Measurements from ENCODE around the gene ERCC6L2. TPM values are rescaled to one million over a fixed set of nuclear protein-coding genes. Genes with fewer than 3 reads are reported as not detected.

Gene ERCC6L2
- total and polyA plus RNA-seq, 9 of the 15 experiments (the other 6 are each of a cell fraction or from before 2014, with no cell fraction given): 7.8 to 42.8 (median 23.6) TPM

DNA sequence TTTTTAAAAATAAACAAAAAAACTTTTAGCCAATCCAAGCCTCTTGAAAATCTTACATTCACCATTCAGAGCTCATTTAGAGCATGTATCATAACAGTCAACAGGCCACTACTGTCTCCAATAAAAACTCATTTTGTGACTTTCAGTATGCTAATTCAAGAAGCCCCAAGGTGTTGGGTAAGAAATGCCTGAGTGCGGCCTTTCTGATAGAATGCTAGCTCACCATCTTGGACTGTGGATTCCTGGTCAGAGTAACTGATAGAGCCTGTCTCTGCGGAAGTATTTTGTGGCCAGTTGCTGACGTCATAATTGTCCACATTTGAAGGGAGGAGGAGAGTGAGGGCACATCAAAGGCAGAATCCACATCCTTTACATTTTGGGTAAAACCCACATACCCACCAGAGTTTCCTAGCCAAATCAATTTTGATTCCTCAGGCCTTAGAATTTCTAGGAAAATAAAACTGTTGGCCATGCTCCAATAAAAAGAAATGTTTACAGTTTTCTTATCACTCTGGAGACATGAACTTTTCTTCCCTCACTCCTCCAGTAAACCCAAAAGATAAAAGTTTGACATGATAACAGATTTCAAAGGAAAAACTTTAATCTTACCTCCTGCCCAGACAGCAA is 41.1 kb upstream of the ERCC6L2 start:
- H3K9me3 ChIP-seq (replicated peaks; ENCODE audit: control insufficient read depth, insufficient read depth, low read depth, low read length): no peaks in the 10 kb centered on the region
- intact Hi-C loops (cut with micrococcal nuclease): no loop called here
- no peak overlapping the region for H3K9ac ChIP-seq (ENCODE audit: insufficient read depth in 1 of 2, low read depth in 2 of 2, low read length in 2 of 2)
- H3K4me1 ChIP-seq (replicated peaks in 1 of 2; ENCODE audit: control insufficient read depth in 2 of 2, insufficient read depth in 2 of 2, low read length in 2 of 2): peaks cover 0 to 17% of the 10 kb centered on the region in 2 experiments; a peak in 3 of 5 replicates
- BruUV-seq (replicated peaks): no TSS peak
- H2AFZ ChIP-seq (ENCODE audit: low read depth, low read length): peak overlapping the region; percentile 66
- WGBS (ENCODE audit: insufficient coverage, low coverage, missing lambda C conversion rate): 0% methylated on average over 3 of the region's 3 CpGs
- ATAC-seq: peak; percentile 96
- peak; percentile 92 for FAIRE-seq
- no peaks in the 10 kb centered on the region for H3K9me1 ChIP-seq (ENCODE audit: control insufficient read depth, insufficient read depth, low read length)
- no peak overlapping the region for H3K4me3 ChIP-seq
- peak; percentile 42 to 78 (median 56) for DNase-seq (ENCODE audit: extremely low read depth in 1 of 4, low spot score in 3 of 4)
- H3K27ac ChIP-seq (ENCODE audit: extremely low read depth, low read depth, low read length): peak overlapping the region; percentile 12; the same call in 1 of the 3 replicates
- no peaks in the 10 kb centered on the region for H4K20me1 ChIP-seq (replicated peaks; ENCODE audit: control insufficient read depth, insufficient read depth, low read length)
- no peak overlapping the region for H3K4me2 ChIP-seq (ENCODE audit: insufficient read depth, low read length)
- POLR2A ChIA-PET: interaction anchor here (0.5 to 0.9 kb wide), 5 partner anchors 9 to 241 kb away, joined by 3 read pairs; no protein-coding TSS in a partner anchor
- CTCF ChIA-PET (ENCODE audit: low intra/inter-chr PET ratio): no interaction called here
- in situ Hi-C loops (cut with MboI): no loop called here
- H3K36me3 ChIP-seq (ENCODE audit: control insufficient read depth, insufficient read depth, low read length): no peaks in the 10 kb centered on the region
- H3K79me2 ChIP-seq (ENCODE audit: control insufficient read depth, insufficient read depth, low read length): no peaks in the 10 kb centered on the region
- H3K27me3 ChIP-seq (ENCODE audit: control insufficient read depth in 2 of 2, insufficient read depth in 2 of 2, low read length in 2 of 2): peaks cover 0 to 23% of the 10 kb centered on the region in 2 experiments; a peak in 2 of 5 replicates
- no peak for TF ChIP-seq CREBBP (IDR thresholded peaks at IDR 0.05; ENCODE audit: low read depth, low read length)
- TF ChIP-seq, protein P1, sequence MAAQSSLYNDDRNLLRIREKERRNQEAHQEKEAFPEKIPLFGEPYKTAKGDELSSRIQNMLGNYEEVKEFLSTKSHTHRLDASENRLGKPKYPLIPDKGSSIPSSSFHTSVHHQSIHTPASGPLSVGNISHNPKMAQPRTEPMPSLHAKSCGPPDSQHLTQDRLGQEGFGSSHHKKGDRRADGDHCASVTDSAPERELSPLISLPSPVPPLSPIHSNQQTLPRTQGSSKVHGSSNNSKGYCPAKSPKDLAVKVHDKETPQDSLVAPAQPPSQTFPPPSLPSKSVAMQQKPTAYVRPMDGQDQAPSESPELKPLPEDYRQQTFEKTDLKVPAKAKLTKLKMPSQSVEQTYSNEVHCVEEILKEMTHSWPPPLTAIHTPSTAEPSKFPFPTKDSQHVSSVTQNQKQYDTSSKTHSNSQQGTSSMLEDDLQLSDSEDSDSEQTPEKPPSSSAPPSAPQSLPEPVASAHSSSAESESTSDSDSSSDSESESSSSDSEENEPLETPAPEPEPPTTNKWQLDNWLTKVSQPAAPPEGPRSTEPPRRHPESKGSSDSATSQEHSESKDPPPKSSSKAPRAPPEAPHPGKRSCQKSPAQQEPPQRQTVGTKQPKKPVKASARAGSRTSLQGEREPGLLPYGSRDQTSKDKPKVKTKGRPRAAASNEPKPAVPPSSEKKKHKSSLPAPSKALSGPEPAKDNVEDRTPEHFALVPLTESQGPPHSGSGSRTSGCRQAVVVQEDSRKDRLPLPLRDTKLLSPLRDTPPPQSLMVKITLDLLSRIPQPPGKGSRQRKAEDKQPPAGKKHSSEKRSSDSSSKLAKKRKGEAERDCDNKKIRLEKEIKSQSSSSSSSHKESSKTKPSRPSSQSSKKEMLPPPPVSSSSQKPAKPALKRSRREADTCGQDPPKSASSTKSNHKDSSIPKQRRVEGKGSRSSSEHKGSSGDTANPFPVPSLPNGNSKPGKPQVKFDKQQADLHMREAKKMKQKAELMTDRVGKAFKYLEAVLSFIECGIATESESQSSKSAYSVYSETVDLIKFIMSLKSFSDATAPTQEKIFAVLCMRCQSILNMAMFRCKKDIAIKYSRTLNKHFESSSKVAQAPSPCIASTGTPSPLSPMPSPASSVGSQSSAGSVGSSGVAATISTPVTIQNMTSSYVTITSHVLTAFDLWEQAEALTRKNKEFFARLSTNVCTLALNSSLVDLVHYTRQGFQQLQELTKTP (IDR thresholded peaks at IDR 0.05; ENCODE audit: low read depth in 1 of 2, partially characterized antibody in 2 of 2): no peak
- no peak for TF ChIP-seq ZNF212 (CRISPR knock-in tag; IDR thresholded peaks at IDR 0.05)
- no peak for TF ChIP-seq ZNF695 (CRISPR knock-in tag; IDR thresholded peaks at IDR 0.05)
- TF ChIP-seq, protein P2, sequence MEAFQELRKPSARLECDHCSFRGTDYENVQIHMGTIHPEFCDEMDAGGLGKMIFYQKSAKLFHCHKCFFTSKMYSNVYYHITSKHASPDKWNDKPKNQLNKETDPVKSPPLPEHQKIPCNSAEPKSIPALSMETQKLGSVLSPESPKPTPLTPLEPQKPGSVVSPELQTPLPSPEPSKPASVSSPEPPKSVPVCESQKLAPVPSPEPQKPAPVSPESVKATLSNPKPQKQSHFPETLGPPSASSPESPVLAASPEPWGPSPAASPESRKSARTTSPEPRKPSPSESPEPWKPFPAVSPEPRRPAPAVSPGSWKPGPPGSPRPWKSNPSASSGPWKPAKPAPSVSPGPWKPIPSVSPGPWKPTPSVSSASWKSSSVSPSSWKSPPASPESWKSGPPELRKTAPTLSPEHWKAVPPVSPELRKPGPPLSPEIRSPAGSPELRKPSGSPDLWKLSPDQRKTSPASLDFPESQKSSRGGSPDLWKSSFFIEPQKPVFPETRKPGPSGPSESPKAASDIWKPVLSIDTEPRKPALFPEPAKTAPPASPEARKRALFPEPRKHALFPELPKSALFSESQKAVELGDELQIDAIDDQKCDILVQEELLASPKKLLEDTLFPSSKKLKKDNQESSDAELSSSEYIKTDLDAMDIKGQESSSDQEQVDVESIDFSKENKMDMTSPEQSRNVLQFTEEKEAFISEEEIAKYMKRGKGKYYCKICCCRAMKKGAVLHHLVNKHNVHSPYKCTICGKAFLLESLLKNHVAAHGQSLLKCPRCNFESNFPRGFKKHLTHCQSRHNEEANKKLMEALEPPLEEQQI (IDR thresholded peaks at IDR 0.05): no peak; the same call in 1 of the 2 replicates
- TF ChIP-seq, protein P3, sequence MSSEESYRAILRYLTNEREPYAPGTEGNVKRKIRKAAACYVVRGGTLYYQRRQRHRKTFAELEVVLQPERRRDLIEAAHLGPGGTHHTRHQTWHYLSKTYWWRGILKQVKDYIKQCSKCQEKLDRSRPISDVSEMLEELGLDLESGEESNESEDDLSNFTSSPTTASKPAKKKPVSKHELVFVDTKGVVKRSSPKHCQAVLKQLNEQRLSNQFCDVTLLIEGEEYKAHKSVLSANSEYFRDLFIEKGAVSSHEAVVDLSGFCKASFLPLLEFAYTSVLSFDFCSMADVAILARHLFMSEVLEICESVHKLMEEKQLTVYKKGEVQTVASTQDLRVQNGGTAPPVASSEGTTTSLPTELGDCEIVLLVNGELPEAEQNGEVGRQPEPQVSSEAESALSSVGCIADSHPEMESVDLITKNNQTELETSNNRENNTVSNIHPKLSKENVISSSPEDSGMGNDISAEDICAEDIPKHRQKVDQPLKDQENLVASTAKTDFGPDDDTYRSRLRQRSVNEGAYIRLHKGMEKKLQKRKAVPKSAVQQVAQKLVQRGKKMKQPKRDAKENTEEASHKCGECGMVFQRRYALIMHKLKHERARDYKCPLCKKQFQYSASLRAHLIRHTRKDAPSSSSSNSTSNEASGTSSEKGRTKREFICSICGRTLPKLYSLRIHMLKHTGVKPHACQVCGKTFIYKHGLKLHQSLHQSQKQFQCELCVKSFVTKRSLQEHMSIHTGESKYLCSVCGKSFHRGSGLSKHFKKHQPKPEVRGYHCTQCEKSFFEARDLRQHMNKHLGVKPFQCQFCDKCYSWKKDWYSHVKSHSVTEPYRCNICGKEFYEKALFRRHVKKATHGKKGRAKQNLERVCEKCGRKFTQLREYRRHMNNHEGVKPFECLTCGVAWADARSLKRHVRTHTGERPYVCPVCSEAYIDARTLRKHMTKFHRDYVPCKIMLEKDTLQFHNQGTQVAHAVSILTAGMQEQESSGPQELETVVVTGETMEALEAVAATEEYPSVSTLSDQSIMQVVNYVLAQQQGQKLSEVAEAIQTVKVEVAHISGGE (CRISPR knock-in tag; IDR thresholded peaks at IDR 0.05): 0 out of 6 replicates have a peak, but pooled peaks of 1 of the 3 experiments have one; percentile 30
- no peak for TF ChIP-seq TAF9B (IDR thresholded peaks at IDR 0.05; ENCODE audit: partially characterized antibody)
- peak; percentile 29; the same call in 1 of the 2 replicates for TF ChIP-seq EP300 (IDR thresholded peaks at IDR 0.05; ENCODE audit: low read length)

Measured in K562 (cell line).